ENCODE results near the gene PPP2R5D. TPM values are rescaled to one million over a fixed set of nuclear protein-coding genes. Genes with fewer than 3 reads are reported as not detected.

Gene PPP2R5D
- total and polyA plus RNA-seq, 4 experiments from 2014 or later = 22.3 to 38.0 (median 33.7) TPM

- Histone ChIP-seq H3K36me3 (ENCODE audit: insufficient read depth, low read length) (peaks cover 7% of the 10 kb centered on the region), H3K4me1 (ENCODE audit: insufficient read depth, low read length) (peaks cover 11% of the 10 kb centered on the region), H3K27ac (ENCODE audit: low read depth, low read length) (no peak overlapping the region), H3K27me3 (ENCODE audit: insufficient read depth, low read length) (no peaks in the 10 kb centered on the region), H3K4me3 (ENCODE audit: low read length in 2 of 2) (no peak overlapping the region), H3K9me3 (ENCODE audit: control insufficient read depth in 1 of 2, low read length in 2 of 2) (no peaks in the 10 kb centered on the region)
- Mint-ChIP-seq H3K27me3 (no peaks in the 10 kb centered on the region), H3K4me3 (no peak overlapping the region), H3K4me1 (peaks cover 7 to 25% (median 11%) of the 10 kb centered on the region in 4 donors), H3K36me3 (peaks cover 23 to 29% of the 10 kb centered on the region in 2 donors), H3K27ac (no peak overlapping the region), H3K9me3 (no peaks in the 10 kb centered on the region)
- intact Hi-C loops (cut with micrococcal nuclease) = loop anchor here (5.0 kb wide), 1 partner anchor 36 kb away; the partner anchor contains the start of gene CNPY3
- POLR2A ChIA-PET (ENCODE audit: partially characterized antibody) = interaction anchor here (1.3 to 1.7 kb wide), 2 partner anchors 21 to 34 kb away, joined by 6 read pairs; partner anchors contain the start of genes CNPY3 and PPP2R5D
- DNase-seq = no peak
- CTCF ChIA-PET (ENCODE audit: partially characterized antibody) = interaction anchor here (1.3 to 3.1 kb wide), 2 partner anchors 34 to 180 kb away, joined by 4 to 15 read pairs; partner anchors contain the start of gene CNPY3
Measured at GRCh38 chr6:42963179-42963854, 21.1 kb upstream of the PPP2R5D start.

DNA sequence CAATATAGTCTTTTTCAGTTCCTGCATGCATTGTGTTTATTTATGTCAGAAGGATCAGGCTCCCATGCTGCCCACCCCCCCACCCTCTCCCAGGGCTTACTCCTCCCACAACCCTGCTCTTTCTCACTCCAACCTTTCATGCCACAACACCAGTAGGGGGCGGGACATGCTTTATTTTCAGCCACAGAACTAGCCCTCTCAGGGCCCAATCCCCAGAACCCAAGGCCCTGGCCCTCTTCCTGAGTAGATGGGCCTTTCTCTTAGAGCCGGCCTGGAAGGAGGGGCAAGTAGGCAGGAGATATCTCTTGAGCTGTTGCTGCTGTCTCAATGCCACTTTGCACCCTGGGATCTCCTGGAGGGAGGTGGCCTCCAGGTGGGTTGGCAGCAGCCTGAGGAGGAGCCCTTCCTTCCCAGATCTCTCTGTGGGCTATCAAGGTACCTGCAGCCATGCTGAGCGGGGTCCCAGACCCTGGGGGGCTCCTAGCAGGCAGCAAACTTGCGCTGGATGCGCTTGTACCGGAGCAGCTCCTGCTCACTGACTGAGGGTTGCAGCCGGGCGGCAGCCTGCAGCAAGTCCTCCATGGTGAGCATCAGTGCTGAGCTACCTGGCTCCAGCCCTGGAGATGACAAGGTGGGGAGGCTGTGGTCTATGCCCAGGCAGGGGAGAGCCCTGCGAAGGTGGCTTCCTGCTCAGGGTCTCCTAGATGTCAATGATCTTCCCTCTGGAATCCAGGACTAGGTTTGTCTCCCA, 20.3 kb upstream of the PPP2R5D start:
- Histone ChIP-seq H3K4me3 (ENCODE audit: low read length in 2 of 2) (no peak overlapping the region), H3K4me1 (ENCODE audit: insufficient read depth, low read length) (peaks cover 11% of the 10 kb centered on the region), H3K27ac (ENCODE audit: low read depth, low read length) (no peak overlapping the region), H3K9me3 (ENCODE audit: control insufficient read depth in 1 of 2, low read length in 2 of 2) (no peaks in the 10 kb centered on the region), H3K36me3 (ENCODE audit: insufficient read depth, low read length) (peaks cover 13% of the 10 kb centered on the region), H3K27me3 (ENCODE audit: insufficient read depth, low read length) (no peaks in the 10 kb centered on the region)
- no peak overlapping the region for H3K4me3 Mint-ChIP-seq
- DNase-seq = peak in 3 of 5 donors; percentile 28 to 42 (median 37)
- H3K36me3 Mint-ChIP-seq = peaks cover 27 to 33% of the 10 kb centered on the region in 2 donors
- no peaks in the 10 kb centered on the region for H3K9me3 Mint-ChIP-seq
- ChIA-PET POLR2A (ENCODE audit: partially characterized antibody) (interaction anchor here (1.3 to 1.7 kb wide), 2 partner anchors 20 to 34 kb away, joined by 6 read pairs; partner anchors contain the start of genes CNPY3 and PPP2R5D), CTCF (ENCODE audit: partially characterized antibody) (interaction anchor here (0.7 to 3.1 kb wide), 6 partner anchors 11 to 531 kb away, joined by 3 to 15 read pairs (median 4); partner anchors contain the start of genes CNPY3 and PPP2R5D)
- intact Hi-C loops (cut with micrococcal nuclease) = loop anchor here (5.0 kb wide), 1 partner anchor 37 kb away; the partner anchor contains the start of gene CNPY3
- no peaks in the 10 kb centered on the region for H3K27me3 Mint-ChIP-seq
- peaks cover 7 to 27% (median 11%) of the 10 kb centered on the region in 4 donors for H3K4me1 Mint-ChIP-seq
- H3K27ac Mint-ChIP-seq = no peak overlapping the region

- Mint-ChIP-seq H3K36me3 (peaks cover 32 to 36% of the 10 kb centered on the region in 2 donors), H3K27me3 (no peaks in the 10 kb centered on the region), H3K9me3 (no peaks in the 10 kb centered on the region), H3K4me1 (peaks cover 0 to 8% (median 3%) of the 10 kb centered on the region in 4 donors), H3K27ac (peak overlapping the region in 2 of 7 donors; percentile 29 to 42), H3K4me3 (no peak overlapping the region)
- Histone ChIP-seq H3K27me3 (ENCODE audit: insufficient read depth, low read length) (no peaks in the 10 kb centered on the region), H3K9me3 (ENCODE audit: control insufficient read depth in 1 of 2, low read length in 2 of 2) (no peaks in the 10 kb centered on the region), H3K4me1 (ENCODE audit: insufficient read depth, low read length) (no peaks in the 10 kb centered on the region), H3K27ac (ENCODE audit: low read depth, low read length) (no peak overlapping the region), H3K36me3 (ENCODE audit: insufficient read depth, low read length) (peaks cover 18% of the 10 kb centered on the region), H3K4me3 (ENCODE audit: low read length in 2 of 2) (no peak overlapping the region)
- DNase-seq = no peak
- intact Hi-C loops (cut with micrococcal nuclease) = no loop called here
- CTCF ChIA-PET (ENCODE audit: partially characterized antibody) = no interaction called here
- POLR2A ChIA-PET (ENCODE audit: partially characterized antibody) = interaction anchor here (2.5 kb wide), 1 partner anchor 13 kb away, joined by 6 read pairs; the partner anchor contains the start of gene PEX6
Measured at GRCh38 chr6:42966571-42966970, 17.8 kb upstream of the PPP2R5D start.

GRCh38 chr6:42967228-42967627, 17.1 kb upstream of the PPP2R5D start:
- H3K36me3 Mint-ChIP-seq = peaks cover 28 to 41% of the 10 kb centered on the region in 2 donors
- H3K4me1 Mint-ChIP-seq = peaks cover 0 to 6% (median 2%) of the 10 kb centered on the region in 4 donors
- Histone ChIP-seq H3K36me3 (ENCODE audit: insufficient read depth, low read length) (peaks cover 18% of the 10 kb centered on the region), H3K4me3 (ENCODE audit: low read length in 2 of 2) (no peak overlapping the region), H3K4me1 (ENCODE audit: insufficient read depth, low read length) (no peaks in the 10 kb centered on the region), H3K27me3 (ENCODE audit: insufficient read depth, low read length) (no peaks in the 10 kb centered on the region), H3K9me3 (ENCODE audit: control insufficient read depth in 1 of 2, low read length in 2 of 2) (no peaks in the 10 kb centered on the region), H3K27ac (ENCODE audit: low read depth, low read length) (no peak overlapping the region)
- ChIA-PET POLR2A (ENCODE audit: partially characterized antibody) (interaction anchor here (0.6 to 2.5 kb wide), 2 partner anchors 12 to 70 kb away, joined by 3 to 6 read pairs; partner anchors contain the start of gene PEX6), CTCF (ENCODE audit: partially characterized antibody) (no interaction called here)
- H3K27me3 Mint-ChIP-seq = no peaks in the 10 kb centered on the region
- H3K27ac Mint-ChIP-seq = no peak overlapping the region
- no peaks in the 10 kb centered on the region for H3K9me3 Mint-ChIP-seq
- intact Hi-C loops (cut with micrococcal nuclease) = no loop called here
- H3K4me3 Mint-ChIP-seq = no peak overlapping the region
- DNase-seq = no peak

DNA sequence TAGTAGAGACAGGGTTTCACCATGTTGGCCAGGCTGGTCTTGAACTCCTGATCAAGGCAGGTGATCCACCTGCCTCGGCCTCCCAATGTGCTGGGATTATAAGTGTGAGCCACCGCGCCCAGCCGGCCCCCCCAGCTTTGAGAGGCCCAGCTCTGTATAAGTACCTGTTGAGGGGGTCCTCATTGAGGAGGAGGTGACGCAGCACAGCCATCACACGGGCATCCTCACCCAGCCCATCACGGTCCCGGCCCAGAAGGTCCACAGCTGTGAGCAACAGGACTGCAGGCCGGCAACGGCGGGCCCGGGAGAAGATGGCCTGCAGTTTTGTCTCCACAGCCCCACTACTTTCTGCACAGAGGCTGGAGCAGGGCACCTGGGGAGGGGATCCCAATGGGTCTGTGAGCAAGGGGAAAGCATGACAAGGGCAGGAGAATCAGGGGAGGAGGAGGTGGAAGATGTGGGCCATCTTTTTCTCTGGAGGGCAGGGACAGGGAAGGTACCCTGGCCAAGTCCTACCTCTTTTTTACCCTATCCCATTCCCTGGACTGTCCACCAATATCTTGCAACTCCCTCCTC, 16.2 kb upstream of the PPP2R5D start:
- intact Hi-C loops (cut with micrococcal nuclease) = no loop called here
- H3K4me1 ChIP-seq (ENCODE audit: insufficient read depth, low read length) = no peaks in the 10 kb centered on the region
- H3K9me3 ChIP-seq (ENCODE audit: control insufficient read depth in 1 of 2, low read length in 2 of 2) = no peaks in the 10 kb centered on the region
- peaks cover 18% of the 10 kb centered on the region for H3K36me3 ChIP-seq (ENCODE audit: insufficient read depth, low read length)
- no peak overlapping the region for H3K27ac ChIP-seq (ENCODE audit: low read depth, low read length)
- Mint-ChIP-seq H3K4me1 (peaks cover 0 to 6% (median 2%) of the 10 kb centered on the region in 4 donors), H3K4me3 (no peak overlapping the region), H3K27me3 (no peaks in the 10 kb centered on the region), H3K27ac (no peak overlapping the region), H3K36me3 (peaks cover 22 to 38% of the 10 kb centered on the region in 2 donors), H3K9me3 (no peaks in the 10 kb centered on the region)
- ChIA-PET CTCF (ENCODE audit: partially characterized antibody) (no interaction called here), POLR2A (ENCODE audit: partially characterized antibody) (interaction anchor here (0.6 to 2.5 kb wide), 3 partner anchors 11 to 71 kb away, joined by 3 to 6 read pairs (median 3); partner anchors contain the start of genes PEX6 and PPP2R5D)
- no peak for DNase-seq
- H3K27me3 ChIP-seq (ENCODE audit: insufficient read depth, low read length) = no peaks in the 10 kb centered on the region
- H3K4me3 ChIP-seq (ENCODE audit: low read length in 2 of 2) = no peak overlapping the region

- H3K36me3 ChIP-seq (ENCODE audit: insufficient read depth, low read length) = peaks cover 18% of the 10 kb centered on the region
- no peaks in the 10 kb centered on the region for H3K27me3 ChIP-seq (ENCODE audit: insufficient read depth, low read length)
- H3K27ac Mint-ChIP-seq = no peak overlapping the region
- H3K4me3 Mint-ChIP-seq = no peak overlapping the region
- H3K9me3 Mint-ChIP-seq = no peaks in the 10 kb centered on the region
- H3K27ac ChIP-seq (ENCODE audit: low read depth, low read length) = no peak overlapping the region
- H3K4me1 Mint-ChIP-seq = peaks cover 0 to 6% (median 3%) of the 10 kb centered on the region in 4 donors
- H3K27me3 Mint-ChIP-seq = no peaks in the 10 kb centered on the region
- H3K9me3 ChIP-seq (ENCODE audit: control insufficient read depth in 1 of 2, low read length in 2 of 2) = no peaks in the 10 kb centered on the region
- ChIA-PET CTCF (ENCODE audit: partially characterized antibody) (no interaction called here), POLR2A (ENCODE audit: partially characterized antibody) (interaction anchor here (1.0 to 2.5 kb wide), 2 partner anchors 11 to 15 kb away, joined by 3 to 6 read pairs; partner anchors contain the start of genes PEX6 and PPP2R5D)
- intact Hi-C loops (cut with micrococcal nuclease) = no loop called here
- DNase-seq = no peak
- H3K36me3 Mint-ChIP-seq = peaks cover 18 to 40% of the 10 kb centered on the region in 2 donors
- H3K4me3 ChIP-seq (ENCODE audit: low read length in 2 of 2) = no peak overlapping the region
- H3K4me1 ChIP-seq (ENCODE audit: insufficient read depth, low read length) = no peaks in the 10 kb centered on the region
Measured at GRCh38 chr6:42968783-42969182, 15.6 kb upstream of the PPP2R5D start.
